Esophagus squamous epithelium (tissue), 5 donors: ENCODE measurements around the gene SLC17A7. TPM values are rescaled to one million over a fixed set of nuclear protein-coding genes. Genes with fewer than 3 reads are reported as not detected.
A peak's percentile ranks its signal among the peaks of the same experiment; 100 is the strongest.
"Not testable (repeated sequence)": the region's sequence is repeated elsewhere in the genome, so short reads cannot be mapped to it uniquely, and the experiment has no call there.

Experiments used
- DNase-seq: peaks from one replicate; lab custom pipeline; 2025; lab: John Stamatoyannopoulos, UW
- H3K27ac ChIP-seq, 4 donors: fragments of 200-600 bp; sonication (generic); one replicate each; pipeline ENCODE4 v1.5.1; 2016 to 2019; ENCODE audit warnings: mild to moderate bottlenecking in 1 of 4
- H3K27me3 ChIP-seq, 4 donors: fragments of 200-600 bp; sonication (generic); 1 replicate in 3 of 4; 2 replicates in 1 of 4; pipeline versions ENCODE4 v1.5.1 to v1.6.0; 2017 to 2021; ENCODE audit warnings: antibody characterized with exemption in 1 of 4
- H3K36me3 ChIP-seq, 3 donors: fragments of 200-600 bp; sonication (generic); one replicate each; pipeline ENCODE4 v1.5.1; 2016 to 2019
- H3K4me1 ChIP-seq, 3 donors: fragments of 200-600 bp; sonication (generic); one replicate each; pipeline ENCODE4 v1.5.1; 2017 to 2019
- H3K4me3 ChIP-seq, 4 donors: fragments of 200-600 bp; sonication (generic); 1 replicate in 3 of 4; 2 replicates in 1 of 4; pipeline ENCODE4 v1.5.1; 2016 to 2019; ENCODE audit warnings: mild to moderate bottlenecking in 2 of 4, moderate library complexity in 1 of 4
- H3K9me3 ChIP-seq, 3 donors: fragments of 200-600 bp; sonication (generic); one replicate each; pipeline ENCODE4 v1.5.1; 2016 to 2019
- CTCF ChIP-seq, 6 experiments: fragments of 450-650 bp in 4 of 6; fragments of 200-600 bp in 2 of 6; sonication (generic) in 2 of 6; IDR thresholded peaks; one replicate each; pipeline ENCODE4 v1.5.1; 2016 to 2019; ENCODE audit warnings: antibody characterized with exemption in 6 of 6, mild to moderate bottlenecking in 4 of 6, moderate library complexity in 4 of 6
- POLR2A ChIP-seq, 4 donors: fragments of 450-650 bp; IDR thresholded peaks; one replicate each; pipeline ENCODE4 v1.6.1; 2017; ENCODE audit warnings: antibody characterized with exemption in 4 of 4, mild to moderate bottlenecking in 4 of 4, moderate library complexity in 3 of 4
- WGBS, 2 donors: methylation state at CpG; one replicate each; pipeline ENCODE4 v1.1.5; 2018; 5-methylcytosine and 5-hydroxymethylcytosine counted together
- intact Hi-C: fragments of 100-400 bp; cut with DNase I; formaldehyde crosslinking; loops from one replicate; pipeline ENCODE4 v1.15.0; 2022
- total RNA-seq, 4 donors: library from RNA; depleted of rRNA; stranded (reverse); fragments of >200 nt; gene quantifications; one replicate each; pipeline ENCODE4 v1.1.0, GENCODE V29; 2016
- donor health status: DM: yes; HTN: yes; CAD: no.

The SLC17A7 gene
- total RNA-seq, 4 donors from 2014 or later: 0.13 to 1.5 (median 0.40) TPM

DNA sequence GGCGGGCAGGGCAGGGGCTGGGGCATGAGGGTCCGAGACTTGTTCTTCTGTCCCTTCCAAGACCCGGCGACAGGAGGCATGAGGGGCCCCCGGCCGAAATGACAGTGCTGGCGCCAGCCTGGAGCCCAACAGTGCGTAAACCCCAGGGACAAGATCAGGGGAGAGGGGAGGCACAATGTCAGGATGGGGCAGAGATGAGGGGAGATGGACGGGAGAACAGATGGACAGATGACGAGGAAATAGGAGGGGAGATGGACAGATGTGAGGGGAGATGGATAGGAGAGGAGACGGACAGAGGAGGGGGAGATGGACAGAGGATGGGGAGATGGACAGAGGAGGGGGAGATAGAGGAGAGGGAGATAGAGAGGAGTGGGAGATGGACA, 33.2 kb upstream of the SLC17A7 start:
- no peak for DNase-seq
- Histone ChIP-seq H3K36me3 (no peaks in the 10 kb centered on the region), H3K4me3 (peak overlapping the region; percentile 82 to 90 (median 86)), H3K27ac (peak overlapping the region; percentile 91 to 95 (median 92)), H3K27me3 (no peaks in the 10 kb centered on the region), H3K4me1 (peaks cover 5 to 59% (median 27%) of the 10 kb centered on the region in 3 donors), H3K9me3 (no peaks in the 10 kb centered on the region)
- intact Hi-C loops: no loop called here
- WGBS, 2 donors: 7 to 8% methylated on average over 6 to 9 of the region's 11 CpGs
- TF ChIP-seq POLR2A (IDR thresholded peaks at IDR 0.05): no peak
- no peak for TF ChIP-seq CTCF (IDR thresholded peaks at IDR 0.05)

- Histone ChIP-seq H3K4me1 (peaks cover 7 to 64% (median 32%) of the 10 kb centered on the region in 3 donors), H3K27me3 (no peaks in the 10 kb centered on the region), H3K9me3 (no peaks in the 10 kb centered on the region), H3K27ac (peak within 1 kb of the TSS; percentile 91 to 95 (median 92)), H3K4me3 (peak within 1 kb of the TSS; percentile 82 to 90 (median 86)), H3K36me3 (no peaks in the 10 kb centered on the region)
- TF ChIP-seq CTCF (IDR thresholded peaks at IDR 0.05) (peak; percentile 98 to 100 (median 99)), POLR2A (IDR thresholded peaks at IDR 0.05) (no peak)
- no peak for DNase-seq
- 0% methylated on average over 13 to 22 of the region's 33 CpGs for WGBS, 2 donors
- intact Hi-C loops: no loop called here
Measured at GRCh38 chr19:49473868-49474541, 32.7 kb upstream of the SLC17A7 start, which contains the start of gene FLT3LG. TSS of gene FLT3LG (plus strand) at chr19:49474215. CDS start at chr19:49474640, 425 bp downstream.

DNA sequence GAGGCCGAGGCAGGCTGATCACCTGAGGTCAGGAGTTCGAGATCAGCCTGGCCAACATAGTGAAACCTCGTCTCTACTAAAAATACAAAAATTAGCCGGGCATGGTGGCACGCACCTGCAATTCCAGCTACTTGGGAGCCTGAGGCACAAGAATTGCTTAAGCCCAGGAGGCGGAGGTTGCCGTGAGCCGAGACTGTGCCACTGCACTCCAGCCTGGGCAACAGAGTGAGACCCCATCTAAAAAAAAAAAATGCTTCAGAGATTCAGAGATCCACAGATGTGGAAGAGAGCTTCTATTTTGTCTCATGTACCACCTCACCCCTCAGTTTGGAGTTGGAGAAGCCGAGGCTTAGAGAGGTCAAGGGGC, 32.2 kb upstream of the SLC17A7 start:
- H3K36me3 ChIP-seq, H3K9me3 ChIP-seq, intact Hi-C loops, H3K27me3 ChIP-seq, DNase-seq: not testable (repeated sequence)
- H3K4me1 ChIP-seq: peaks cover 12 to 69% (median 37%) of the 10 kb centered on the region in 3 donors
- H3K27ac ChIP-seq: peak overlapping the region; percentile 91 to 95 (median 92)
- H3K4me3 ChIP-seq: peak overlapping the region; percentile 82 to 90 (median 86)
- 43 to 52% methylated on average over 3 to 6 of the region's 9 CpGs for WGBS, 2 donors

GRCh38 chr19:49472936-49473335, 31.6 kb upstream of the SLC17A7 start:
- no peaks in the 10 kb centered on the region for H3K9me3 ChIP-seq
- intact Hi-C loops: no loop called here
- WGBS, 2 donors: 55 to 56% methylated on average over 8 to 9 of the region's 9 CpGs
- H3K27me3 ChIP-seq: no peaks in the 10 kb centered on the region
- H3K4me3 ChIP-seq: no peak overlapping the region
- H3K27ac ChIP-seq: peak overlapping the region in 3 of 4 donors; percentile 91 to 95 (median 92)
- peaks cover 15 to 75% (median 43%) of the 10 kb centered on the region in 3 donors for H3K4me1 ChIP-seq
- TF ChIP-seq CTCF (IDR thresholded peaks at IDR 0.05): no peak
- no peak for DNase-seq
- H3K36me3 ChIP-seq: no peaks in the 10 kb centered on the region

- Histone ChIP-seq H3K9me3 (no peaks in the 10 kb centered on the region), H3K4me3 (no peak overlapping the region), H3K27me3 (no peaks in the 10 kb centered on the region), H3K4me1 (peaks cover 15 to 66% (median 44%) of the 10 kb centered on the region in 3 donors), H3K36me3 (peaks cover 0 to 20% (median 0%) of the 10 kb centered on the region in 3 donors), H3K27ac (peak overlapping the region in 1 of 4 donors; percentile 95)
- TF ChIP-seq CTCF (IDR thresholded peaks at IDR 0.05) (no peak), POLR2A (IDR thresholded peaks at IDR 0.05) (no peak)
- DNase-seq: no peak
- 0 to 62% methylated on average over 1 to 8 of the region's 8 CpGs for WGBS, 2 donors
- intact Hi-C loops: no loop called here
Measured at GRCh38 chr19:49470615-49470978, 29.3 kb upstream of the SLC17A7 start.
